Measurements from ENCODE around the gene ARL5C.

ARL5C gene

DNA sequence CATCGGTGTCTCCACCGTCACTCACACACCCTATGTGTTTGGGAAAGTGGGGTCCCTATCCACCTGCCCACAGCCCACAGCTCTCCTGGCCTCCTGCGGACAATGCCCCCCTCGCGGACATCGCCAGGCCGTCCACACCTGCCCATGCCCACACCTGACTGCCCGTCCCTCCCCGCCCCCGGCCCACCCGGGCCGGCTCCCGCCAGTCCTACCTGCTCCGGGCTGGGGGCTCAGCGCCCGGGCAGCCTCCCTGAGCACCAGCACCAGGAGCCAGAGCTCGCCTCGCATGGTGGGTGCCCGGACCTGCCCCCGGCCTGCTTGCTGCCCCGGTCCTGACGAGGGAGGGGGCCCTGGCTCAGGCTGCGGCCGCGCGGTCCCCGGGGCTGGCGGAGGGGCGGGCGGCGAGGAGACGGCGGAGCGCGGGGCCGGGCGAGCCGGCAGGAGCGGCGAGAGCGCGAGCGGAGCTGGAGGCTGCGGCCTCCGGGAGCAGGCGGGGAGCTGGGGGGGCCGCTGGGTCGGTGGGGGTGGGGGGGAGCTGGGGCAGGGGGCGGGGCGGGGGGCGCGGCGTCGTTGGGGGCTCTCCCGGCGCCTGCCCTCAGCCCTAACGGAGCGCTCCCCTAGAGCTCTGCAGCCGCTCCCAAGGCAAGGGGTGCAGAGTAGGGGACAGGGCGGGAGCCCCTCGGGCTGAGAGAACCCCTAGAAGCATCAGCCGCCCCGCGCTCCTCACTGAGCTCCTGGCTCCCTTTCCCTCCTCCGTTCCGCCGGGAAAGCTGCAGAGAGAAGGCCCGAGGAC lies 14.6 kb downstream of the ARL5C start, which contains the start of gene PLXDC1:
PLXDC1 (minus strand) TSS at position 488 of the 793 bp plus-strand sequence; CDS start at position 288, 200 bp downstream.
- peak within 1 kb of the TSS; percentile 80 for H3K4me3 ChIP-seq (ENCODE audit: low read depth, low read length)
- no peak for DNase-seq (ENCODE audit: low read depth)
- TF ChIP-seq, protein P1, sequence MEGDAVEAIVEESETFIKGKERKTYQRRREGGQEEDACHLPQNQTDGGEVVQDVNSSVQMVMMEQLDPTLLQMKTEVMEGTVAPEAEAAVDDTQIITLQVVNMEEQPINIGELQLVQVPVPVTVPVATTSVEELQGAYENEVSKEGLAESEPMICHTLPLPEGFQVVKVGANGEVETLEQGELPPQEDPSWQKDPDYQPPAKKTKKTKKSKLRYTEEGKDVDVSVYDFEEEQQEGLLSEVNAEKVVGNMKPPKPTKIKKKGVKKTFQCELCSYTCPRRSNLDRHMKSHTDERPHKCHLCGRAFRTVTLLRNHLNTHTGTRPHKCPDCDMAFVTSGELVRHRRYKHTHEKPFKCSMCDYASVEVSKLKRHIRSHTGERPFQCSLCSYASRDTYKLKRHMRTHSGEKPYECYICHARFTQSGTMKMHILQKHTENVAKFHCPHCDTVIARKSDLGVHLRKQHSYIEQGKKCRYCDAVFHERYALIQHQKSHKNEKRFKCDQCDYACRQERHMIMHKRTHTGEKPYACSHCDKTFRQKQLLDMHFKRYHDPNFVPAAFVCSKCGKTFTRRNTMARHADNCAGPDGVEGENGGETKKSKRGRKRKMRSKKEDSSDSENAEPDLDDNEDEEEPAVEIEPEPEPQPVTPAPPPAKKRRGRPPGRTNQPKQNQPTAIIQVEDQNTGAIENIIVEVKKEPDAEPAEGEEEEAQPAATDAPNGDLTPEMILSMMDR (IDR thresholded peaks at IDR 0.05; ENCODE audit: control insufficient read depth, extremely low read depth, insufficient read depth): no peak

DNA sequence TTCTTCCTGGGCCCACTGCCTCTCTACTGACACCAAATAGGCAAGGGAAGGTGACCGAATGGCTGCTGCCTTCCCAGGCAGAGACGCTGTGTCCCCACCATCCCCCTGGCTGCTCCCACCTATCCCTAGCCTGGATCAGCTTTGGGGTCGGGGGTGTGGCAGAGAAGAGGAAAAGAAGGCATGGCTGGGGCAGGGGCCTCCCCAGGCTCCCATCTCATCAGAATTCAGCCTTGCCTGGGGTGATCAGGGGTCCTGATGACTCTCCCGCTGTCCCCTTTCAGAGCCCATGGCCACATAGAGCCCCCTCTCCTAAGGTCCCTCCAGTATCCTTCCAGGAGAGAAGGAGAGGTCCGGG lies 15.2 kb downstream of the ARL5C start:
- DNase-seq (ENCODE audit: low read depth): no peak
- H3K4me3 ChIP-seq (ENCODE audit: low read depth, low read length): no peak overlapping the region
- TF ChIP-seq, protein P1 (IDR thresholded peaks at IDR 0.05; ENCODE audit: control insufficient read depth, extremely low read depth, insufficient read depth): no peak

DNA sequence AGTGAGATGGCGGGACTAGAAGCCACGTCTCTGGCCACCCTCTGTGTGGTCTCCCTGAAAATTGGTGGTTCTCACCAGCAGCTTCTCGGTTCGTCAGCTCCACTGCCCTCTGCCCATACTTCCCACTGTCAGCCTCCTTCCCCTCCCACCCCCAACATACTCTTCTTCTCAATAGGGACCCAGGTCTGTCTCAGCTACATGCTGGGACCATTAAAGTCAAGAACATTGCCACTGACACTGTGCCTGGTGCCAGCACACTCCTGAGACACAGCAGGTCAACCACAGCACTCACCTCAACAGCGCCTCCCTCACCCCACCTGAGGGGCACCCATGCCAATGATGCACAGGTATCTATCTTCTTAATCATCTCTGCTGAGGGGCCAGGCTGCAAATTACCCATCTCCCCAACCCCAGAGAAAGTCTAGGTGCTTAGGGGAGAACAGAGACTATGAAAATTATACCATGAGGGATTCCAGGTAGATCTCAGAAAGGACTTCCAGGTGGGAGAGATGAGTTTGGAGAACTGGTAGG lies 15.8 kb downstream of the ARL5C start:
- no peak for DNase-seq (ENCODE audit: low read depth)
- H3K4me3 ChIP-seq (ENCODE audit: low read depth, low read length): no peak overlapping the region
- TF ChIP-seq, protein P1 (IDR thresholded peaks at IDR 0.05; ENCODE audit: control insufficient read depth, extremely low read depth, insufficient read depth): no peak

DNA sequence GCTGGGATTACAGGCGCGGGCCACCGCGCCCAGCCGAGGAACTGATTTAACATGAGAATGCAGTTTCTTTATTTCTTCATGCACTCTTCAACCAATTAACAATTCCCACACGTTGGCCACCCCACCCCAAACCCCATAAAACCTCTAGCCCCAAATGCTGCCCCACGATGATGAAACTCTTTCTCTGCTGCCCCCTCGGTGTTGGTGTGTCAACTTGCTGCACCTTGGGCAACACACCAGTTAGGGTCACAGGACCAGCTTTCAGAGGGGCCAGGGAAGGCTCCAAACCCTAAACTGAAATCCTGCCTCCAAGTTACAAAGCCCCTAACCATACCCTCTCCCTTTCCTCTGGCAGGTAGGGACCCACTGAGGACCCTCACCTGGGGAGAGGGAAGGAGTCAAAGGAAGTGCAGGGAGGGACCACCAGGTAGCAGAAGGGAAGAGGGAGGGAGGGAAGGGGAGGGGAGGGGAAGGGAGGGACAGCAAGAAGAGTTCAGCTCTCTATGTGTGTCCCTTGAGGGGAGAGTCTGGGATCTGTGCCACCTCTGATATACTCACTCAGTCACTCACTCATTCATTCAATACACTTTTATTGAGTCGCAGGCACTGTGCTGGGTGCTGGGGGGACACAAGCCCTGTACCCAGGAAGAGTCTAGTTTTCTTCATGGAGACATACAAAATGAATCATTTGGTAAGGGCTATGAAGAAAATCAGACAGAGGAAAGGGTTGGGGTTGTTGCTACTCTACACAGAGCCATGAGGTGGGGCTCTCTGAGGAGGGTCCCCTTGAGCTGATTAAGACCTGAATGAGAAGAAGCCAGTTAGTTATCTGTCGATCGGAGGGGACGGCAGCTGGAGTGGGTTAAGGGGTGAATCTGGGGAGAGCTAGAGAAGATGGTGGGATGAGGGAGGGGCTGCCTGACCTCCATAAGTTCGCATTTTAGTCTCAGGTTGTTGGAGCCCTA lies 18.5 kb downstream of the ARL5C start:
- no peak overlapping the region for H3K4me3 ChIP-seq (ENCODE audit: low read depth, low read length)
- TF ChIP-seq, protein P1 (IDR thresholded peaks at IDR 0.05; ENCODE audit: control insufficient read depth, extremely low read depth, insufficient read depth): no peak
- no peak for DNase-seq (ENCODE audit: low read depth)

- H3K4me3 ChIP-seq (ENCODE audit: low read depth, low read length): no peak overlapping the region
- no peak for DNase-seq (ENCODE audit: low read depth)
- TF ChIP-seq, protein P1 (IDR thresholded peaks at IDR 0.05; ENCODE audit: control insufficient read depth, extremely low read depth, insufficient read depth): no peak
These were observed 19.7 kb downstream of the ARL5C start for GRCh38 chr17:39146273-39146672.

GRCh38 chr17:39145143-39145542 lies 20.8 kb downstream of the ARL5C start:
- TF ChIP-seq, protein P1 (IDR thresholded peaks at IDR 0.05; ENCODE audit: control insufficient read depth, extremely low read depth, insufficient read depth): no peak
- no peak for DNase-seq (ENCODE audit: low read depth)
- H3K4me3 ChIP-seq (ENCODE audit: low read depth, low read length): no peak overlapping the region
